Kidney tubule cell (primary cell): Measurements from ENCODE around the gene PCNA.
"Not testable (repeated sequence)": the region's sequence is repeated elsewhere in the genome, so short reads cannot be mapped to it uniquely, and the experiment has no call there.

Experiments used
- DNase-seq: peaks from one replicate; pipeline ENCODE4 v3.0.0-alpha.2; 2018; ENCODE audit warnings: low spot score

The PCNA gene

GRCh38 chr20:5141615-5142014 lies 21.9 kb upstream of the PCNA start:
- DNase-seq = no peak

GRCh38 chr20:5140195-5140594 lies 20.4 kb upstream of the PCNA start:
- DNase-seq = no peak

- peak; percentile 52 for DNase-seq
Measured at GRCh38 chr20:5136096-5136495, 16.3 kb upstream of the PCNA start.

- DNase-seq = no peak
Measured at GRCh38 chr20:5135363-5136012, 15.7 kb upstream of the PCNA start.

GRCh38 chr20:5133998-5134397 lies 14.2 kb upstream of the PCNA start:
- DNase-seq = no peak

GRCh38 chr20:5131502-5131901 lies 11.7 kb upstream of the PCNA start:
- DNase-seq = no peak

- no peak for DNase-seq
Measured at GRCh38 chr20:5128886-5129285, 9.1 kb upstream of the PCNA start.

GRCh38 chr20:5127859-5128424 lies 8.2 kb upstream of the PCNA start:
- DNase-seq = no peak

- DNase-seq = peak; percentile 75
Measured at GRCh38 chr20:5127204-5127858, 7.6 kb upstream of the PCNA start.

GRCh38 chr20:5126512-5127203 lies 6.9 kb upstream of the PCNA start, which contains the start of gene CDS2:
TSS of gene CDS2 (plus strand) at chr20:5127008. CDS start at chr20:5127093, 85 bp downstream.
- peak; percentile 99 for DNase-seq

- DNase-seq = no peak
Measured at GRCh38 chr20:5122873-5123260, 3.1 kb upstream of the PCNA start.

GRCh38 chr20:5120185-5120476 lies 373 bp upstream of the PCNA start:
- no peak for DNase-seq

- DNase-seq = no peak
Measured at GRCh38 chr20:5119143-5119434, 669 bp downstream of the PCNA start.

GRCh38 chr20:5118220-5119142 lies 1.3 kb downstream of the PCNA start:
- DNase-seq = no peak

- DNase-seq = no peak
Measured at GRCh38 chr20:5116875-5117274, 2.9 kb downstream of the PCNA start.

- no peak for DNase-seq
Measured at GRCh38 chr20:5114403-5114802, 5.4 kb downstream of the PCNA start.

GRCh38 chr20:5113615-5113986 lies 6.2 kb downstream of the PCNA start:
- DNase-seq = no peak

- no peak for DNase-seq
Measured at GRCh38 chr20:5109276-5109675, 10.5 kb downstream of the PCNA start.

- DNase-seq = no peak
Measured at GRCh38 chr20:5104479-5104878, 15.3 kb downstream of the PCNA start.

- peak; percentile 77 for DNase-seq
Measured at GRCh38 chr20:5100684-5101347, 18.9 kb downstream of the PCNA start.

GRCh38 chr20:5099909-5100308 lies 19.8 kb downstream of the PCNA start:
- DNase-seq = not testable (repeated sequence)

GRCh38 chr20:5099009-5099408 lies 20.7 kb downstream of the PCNA start:
- DNase-seq = not testable (repeated sequence)
